SU-DHL-6 (cell line): Measurements from ENCODE around the gene STAG3.

Experiments
- EZH2phosphoT487 ChIP-seq: fragments of 200-600 bp; sonication (generic), shearing (Covaris generic); conservative IDR thresholded peaks from 2 replicates; pipeline ENCODE4 v1.6.1; 2018; ENCODE audit warnings: mild to moderate bottlenecking, antibody characterized with exemption, low read length, moderate library complexity, mixed read lengths
- TF ChIP-seq, protein P1 (sequence below): fragments of 200-600 bp; sonication (generic); IDR thresholded peaks from one replicate; pipeline ENCODE4 v1.5.1; 2017; ENCODE audit warnings: antibody characterized with exemption, mild to moderate bottlenecking, low read length, moderate library complexity; ENCODE audit not compliant: insufficient read depth, poor library complexity, severe bottlenecking

- TF ChIP-seq, protein P1, sequence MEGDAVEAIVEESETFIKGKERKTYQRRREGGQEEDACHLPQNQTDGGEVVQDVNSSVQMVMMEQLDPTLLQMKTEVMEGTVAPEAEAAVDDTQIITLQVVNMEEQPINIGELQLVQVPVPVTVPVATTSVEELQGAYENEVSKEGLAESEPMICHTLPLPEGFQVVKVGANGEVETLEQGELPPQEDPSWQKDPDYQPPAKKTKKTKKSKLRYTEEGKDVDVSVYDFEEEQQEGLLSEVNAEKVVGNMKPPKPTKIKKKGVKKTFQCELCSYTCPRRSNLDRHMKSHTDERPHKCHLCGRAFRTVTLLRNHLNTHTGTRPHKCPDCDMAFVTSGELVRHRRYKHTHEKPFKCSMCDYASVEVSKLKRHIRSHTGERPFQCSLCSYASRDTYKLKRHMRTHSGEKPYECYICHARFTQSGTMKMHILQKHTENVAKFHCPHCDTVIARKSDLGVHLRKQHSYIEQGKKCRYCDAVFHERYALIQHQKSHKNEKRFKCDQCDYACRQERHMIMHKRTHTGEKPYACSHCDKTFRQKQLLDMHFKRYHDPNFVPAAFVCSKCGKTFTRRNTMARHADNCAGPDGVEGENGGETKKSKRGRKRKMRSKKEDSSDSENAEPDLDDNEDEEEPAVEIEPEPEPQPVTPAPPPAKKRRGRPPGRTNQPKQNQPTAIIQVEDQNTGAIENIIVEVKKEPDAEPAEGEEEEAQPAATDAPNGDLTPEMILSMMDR: no peak
- no peak for TF ChIP-seq EZH2phosphoT487
These were observed 79.3 kb downstream of the STAG3 start for GRCh38 chr7:100257017-100257416.
